IPS-NIHi11 (cell line): ENCODE measurements around the gene GSPT1.
"Not testable (repeated sequence)": the region's sequence is repeated elsewhere in the genome, so short reads cannot be mapped to it uniquely, and the experiment has no call there.

Experiments used
- DNase-seq: peaks from one replicate; pipeline ENCODE4 v3.0.0; 2012; ENCODE audit warnings: mixed read lengths, low spot score

Gene GSPT1

GRCh38 chr16:11915644-11916523 is at the start of gene GSPT1:
GSPT1 (minus strand) TSS chr16:11915956; CDS start chr16:11915720, 236 bp downstream.
- DNase-seq: peak; percentile 97

- no peak for DNase-seq
These were observed 49.2 kb upstream of the GSPT1 start, which contains the start of gene TNFRSF17 for GRCh38 chr16:11964761-11965551. TNFRSF17 (plus strand) TSS chr16:11965210; CDS start chr16:11965325, 115 bp downstream.

- no peak for DNase-seq
These were observed 48.0 kb upstream of the GSPT1 start for GRCh38 chr16:11963706-11964105.

GRCh38 chr16:11962978-11963377 is 47.2 kb upstream of the GSPT1 start:
- DNase-seq: not testable (repeated sequence)

- not testable (repeated sequence) for DNase-seq
These were observed 46.7 kb upstream of the GSPT1 start for GRCh38 chr16:11962457-11962856.

GRCh38 chr16:11957591-11958395 is 42.0 kb upstream of the GSPT1 start:
- DNase-seq: no peak

GRCh38 chr16:11956558-11956957 is 40.8 kb upstream of the GSPT1 start:
- DNase-seq: no peak

GRCh38 chr16:11955713-11956123 is 40.0 kb upstream of the GSPT1 start:
- no peak for DNase-seq

GRCh38 chr16:11953576-11953975 is 37.8 kb upstream of the GSPT1 start:
- not testable (repeated sequence) for DNase-seq

GRCh38 chr16:11950388-11950787 is 34.6 kb upstream of the GSPT1 start:
- no peak for DNase-seq

- peak; percentile 64 for DNase-seq
These were observed 33.8 kb upstream of the GSPT1 start for GRCh38 chr16:11949527-11949926.

- no peak for DNase-seq
These were observed 33.1 kb upstream of the GSPT1 start for GRCh38 chr16:11948819-11949218.

GRCh38 chr16:11946433-11946832 is 30.7 kb upstream of the GSPT1 start:
- DNase-seq: no peak

GRCh38 chr16:11941945-11942344 is 26.2 kb upstream of the GSPT1 start, which contains the start of gene NPIPB2:
NPIPB2 (minus strand) TSS chr16:11942045; CDS start chr16:11942045, 0 bp downstream.
- DNase-seq: not testable (repeated sequence)

GRCh38 chr16:11927350-11927749 is 11.6 kb upstream of the GSPT1 start:
- not testable (repeated sequence) for DNase-seq

GRCh38 chr16:11924046-11924445 is 8.3 kb upstream of the GSPT1 start:
- not testable (repeated sequence) for DNase-seq

- DNase-seq: no peak
These were observed 949 bp upstream of the GSPT1 start for GRCh38 chr16:11916524-11917285.

- DNase-seq: peak; percentile 50
These were observed 577 bp downstream of the GSPT1 start for GRCh38 chr16:11915114-11915643.

GRCh38 chr16:11914210-11915113 is 1.3 kb downstream of the GSPT1 start:
- peak; percentile 26 for DNase-seq
